Testis (tissue), 5 donors: ENCODE data around the gene UTP14A. TPM values are rescaled to one million over a fixed set of nuclear protein-coding genes. Genes with fewer than 3 reads are reported as not detected.
"Not testable (repeated sequence)": the region's sequence is repeated elsewhere in the genome, so short reads cannot be mapped to it uniquely, and the experiment has no call there.

Source experiments
- DNase-seq: peaks from one replicate; pipeline ENCODE4 v3.0.0-alpha.2; 2019
- H3K27ac ChIP-seq, 2 donors: fragments of 200-600 bp; sonication (generic); one replicate each; pipeline ENCODE4 v1.5.1; 2019
- H3K27me3 ChIP-seq: fragments of 200-600 bp; sonication (generic); one replicate; pipeline ENCODE4 v1.5.1; 2019
- H3K36me3 ChIP-seq: fragments of 200-600 bp; sonication (generic); one replicate; pipeline ENCODE4 v1.5.1; 2017; ENCODE audit warnings: low read depth; ENCODE audit errors: missing control alignments
- H3K4me1 ChIP-seq: fragments of 200-600 bp; sonication (generic); one replicate; pipeline ENCODE4 v1.5.1; 2019
- H3K4me3 ChIP-seq, 2 donors: fragments of 200-600 bp; sonication (generic); one replicate each; pipeline ENCODE4 v1.5.1; 2017 to 2019
- H3K9me3 ChIP-seq: fragments of 200-600 bp; sonication (generic); one replicate; pipeline ENCODE4 v1.5.1; 2017
- CTCF ChIP-seq, 3 experiments: fragments of 450-650 bp in 2 of 3; fragments of 200-600 bp in 1 of 3; sonication (generic) in 1 of 3; IDR thresholded peaks; one replicate each; pipeline ENCODE4 v1.5.1; 2016 to 2019; ENCODE audit warnings: antibody characterized with exemption in 3 of 3, mild to moderate bottlenecking in 2 of 3, moderate library complexity in 1 of 3
- POLR2A ChIP-seq: fragments of 450-650 bp; IDR thresholded peaks from one replicate; pipeline ENCODE4 v1.6.1; 2017; ENCODE audit warnings: antibody characterized with exemption, mild to moderate bottlenecking, moderate library complexity
- WGBS, 2 donors: methylation state at CpG; one replicate each; pipeline ENCODE4 v1.1.5; 2018; 5-methylcytosine and 5-hydroxymethylcytosine counted together
- intact Hi-C: fragments of 100-400 bp; cut with DNase I; formaldehyde crosslinking; loops from one replicate; pipeline ENCODE4 v1.15.1; 2023; ENCODE audit warnings: low total_unique reads
- long read RNA-seq, 2 donors: transcript quantifications; one replicate each; lab custom pipeline, GENCODE V29; 2026
- polyA plus RNA-seq: library from polyadenylated mRNA; stranded (reverse); fragments of 350-450 nt; fragmentation: Illumina TruSeq; extraction: RNeasy Lipid Tissue Mini Kit (QIAGEN cat#74804); gene quantifications from one replicate; pipeline ENCODE4 v1.2.3, GENCODE V29; 2014; ENCODE audit warnings: low read depth, low replicate concordance; ENCODE audit not compliant: insufficient read depth
- total RNA-seq, 2 donors: library from RNA; depleted of rRNA; stranded (reverse); fragments of >200 nt; gene quantifications; one replicate each; pipeline ENCODE4 v1.2.3, GENCODE V29; 2016

Gene UTP14A, protein sequence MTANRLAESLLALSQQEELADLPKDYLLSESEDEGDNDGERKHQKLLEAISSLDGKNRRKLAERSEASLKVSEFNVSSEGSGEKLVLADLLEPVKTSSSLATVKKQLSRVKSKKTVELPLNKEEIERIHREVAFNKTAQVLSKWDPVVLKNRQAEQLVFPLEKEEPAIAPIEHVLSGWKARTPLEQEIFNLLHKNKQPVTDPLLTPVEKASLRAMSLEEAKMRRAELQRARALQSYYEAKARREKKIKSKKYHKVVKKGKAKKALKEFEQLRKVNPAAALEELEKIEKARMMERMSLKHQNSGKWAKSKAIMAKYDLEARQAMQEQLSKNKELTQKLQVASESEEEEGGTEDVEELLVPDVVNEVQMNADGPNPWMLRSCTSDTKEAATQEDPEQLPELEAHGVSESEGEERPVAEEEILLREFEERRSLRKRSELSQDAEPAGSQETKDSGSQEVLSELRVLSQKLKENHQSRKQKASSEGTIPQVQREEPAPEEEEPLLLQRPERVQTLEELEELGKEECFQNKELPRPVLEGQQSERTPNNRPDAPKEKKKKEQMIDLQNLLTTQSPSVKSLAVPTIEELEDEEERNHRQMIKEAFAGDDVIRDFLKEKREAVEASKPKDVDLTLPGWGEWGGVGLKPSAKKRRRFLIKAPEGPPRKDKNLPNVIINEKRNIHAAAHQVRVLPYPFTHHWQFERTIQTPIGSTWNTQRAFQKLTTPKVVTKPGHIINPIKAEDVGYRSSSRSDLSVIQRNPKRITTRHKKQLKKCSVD
- 1 to 10 TPM; 4.5 to 4.8 TPM for total RNA-seq
- polyA plus RNA-seq, result 4.6 TPM
- long read RNA-seq, donor 1, partial matches to known transcripts, result 9 of 11 reads
- long read RNA-seq, donor 1, other reads (novel, unspliced or antisense), result 0 of 11 reads
- long read RNA-seq, donor 2, partial matches to known transcripts, result 12 of 14 reads
- long read RNA-seq, donor 2, other reads (novel, unspliced or antisense), result 0 of 14 reads

- H3K27me3 ChIP-seq, result no peaks in the 10 kb centered on the region
- H3K4me1 ChIP-seq, result no peaks in the 10 kb centered on the region
- no peaks in the 10 kb centered on the region for H3K9me3 ChIP-seq
- 0 to 2% methylated on average over 16 to 53 of the region's 53 CpGs for WGBS, 2 donors
- intact Hi-C loops, result no loop called here
- peak; percentile 94 for DNase-seq
- peak within 1 kb of the TSS; percentile 61 to 73 for H3K4me3 ChIP-seq
- H3K36me3 ChIP-seq, result no peaks in the 10 kb centered on the region
- TF ChIP-seq POLR2A (no peak), CTCF (IDR thresholded peaks at IDR 0.05) (no peak)
- H3K27ac ChIP-seq, result peak within 1 kb of the TSS; percentile 59 to 64
These were observed at the start of gene UTP14A for GRCh38 chrX:129905787-129906580. TSS of gene UTP14A (plus strand) at chrX:129906164. CDS start at chrX:129906211, 47 bp downstream.

GRCh38 chrX:129859134-129859533 lies 46.8 kb upstream of the UTP14A start:
- 85% methylated on average over 6 of the region's 6 CpGs; no CpG with 5 or more reads in 1 of the 2 donors for WGBS, 2 donors
- DNase-seq, H3K36me3 ChIP-seq, intact Hi-C loops, H3K4me1 ChIP-seq, H3K27ac ChIP-seq, H3K4me3 ChIP-seq, H3K9me3 ChIP-seq, H3K27me3 ChIP-seq: not testable (repeated sequence)

- DNase-seq, result not testable (repeated sequence)
These were observed 39.6 kb upstream of the UTP14A start for GRCh38 chrX:129866321-129866720.

DNA sequence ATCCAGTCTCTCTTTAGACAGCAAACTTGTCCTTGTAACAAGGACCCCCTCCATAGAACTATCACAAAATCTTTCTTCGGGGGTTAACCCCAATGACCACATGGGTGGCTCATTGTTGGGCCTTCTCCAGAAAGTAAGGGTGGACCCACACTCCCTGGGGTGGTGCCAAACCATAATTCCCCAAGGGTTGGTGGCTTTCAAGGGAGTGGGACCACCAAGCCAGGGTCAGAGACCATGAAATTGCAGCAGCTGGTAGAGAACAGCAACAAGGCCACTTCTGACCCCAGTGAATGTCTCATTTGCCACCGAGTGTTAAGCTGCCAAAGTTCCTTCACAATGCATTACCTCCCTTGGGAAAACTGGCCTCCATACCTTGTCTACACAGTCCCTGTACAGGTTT lies 33.4 kb upstream of the UTP14A start:
- H3K9me3 ChIP-seq, result no peaks in the 10 kb centered on the region
- H3K4me3 ChIP-seq, result no peak overlapping the region
- no peaks in the 10 kb centered on the region for H3K4me1 ChIP-seq
- intact Hi-C loops, result no loop called here
- WGBS, 2 donors, result 80 to 83% methylated on average over 2 of the region's 2 CpGs
- H3K27me3 ChIP-seq, result no peaks in the 10 kb centered on the region
- DNase-seq, result no peak
- TF ChIP-seq POLR2A (no peak), CTCF (IDR thresholded peaks at IDR 0.05) (no peak)
- no peaks in the 10 kb centered on the region for H3K36me3 ChIP-seq
- H3K27ac ChIP-seq, result no peak overlapping the region

More at GRCh38 chrX:129866321-129866720, 39.6 kb upstream of the UTP14A start:
- H3K36me3 ChIP-seq, H3K9me3 ChIP-seq, H3K27ac ChIP-seq, intact Hi-C loops, H3K4me3 ChIP-seq, H3K4me1 ChIP-seq, H3K27me3 ChIP-seq: not testable (repeated sequence)
- 70 to 78% methylated on average over 3 of the region's 3 CpGs for whole genome bisulfite sequencing, 2 donors

- no peaks in the 10 kb centered on the region for H3K27me3 ChIP-seq
- H3K9me3 ChIP-seq, result no peaks in the 10 kb centered on the region
- no peaks in the 10 kb centered on the region for H3K36me3 ChIP-seq
- 56 to 60% methylated on average over 1 to 3 of the region's 3 CpGs for WGBS, 2 donors
- no peak overlapping the region for H3K4me3 ChIP-seq
- intact Hi-C loops, result no loop called here
- DNase-seq, result no peak
- no peak overlapping the region for H3K27ac ChIP-seq
- TF ChIP-seq POLR2A, result no peak
- no peak for TF ChIP-seq CTCF (IDR thresholded peaks at IDR 0.05)
- H3K4me1 ChIP-seq, result no peaks in the 10 kb centered on the region
These were observed 30.3 kb upstream of the UTP14A start for GRCh38 chrX:129875669-129876068.
